Transverse colon (tissue), 3 donors: Measurements from ENCODE around the gene FAT3.

Experiments used
- CTCF ChIP-seq, 5 experiments: fragments of 200-600 bp in 3 of 5; fragments of 450-650 bp in 2 of 5; sonication (generic) in 3 of 5; IDR thresholded peaks; 1 replicate in 2 of 5; 2 replicates in 3 of 5; pipeline ENCODE4 v1.5.1; 2016 to 2017; ENCODE audit warnings: antibody characterized with exemption in 5 of 5, inconsistent platforms in 3 of 5, mild to moderate bottlenecking in 2 of 5, moderate library complexity in 1 of 5
- EP300 ChIP-seq: sonication (generic); formaldehyde crosslinking; IDR thresholded peaks from one replicate; pipeline ENCODE4 v1.6.1; 2017; ENCODE audit warnings: antibody characterized with exemption, low read depth
- POLR2A ChIP-seq: fragments of 450-650 bp; IDR thresholded peaks from one replicate; pipeline ENCODE4 v1.6.1; 2016; ENCODE audit warnings: antibody characterized with exemption, mild to moderate bottlenecking, moderate library complexity

- TF ChIP-seq POLR2A (no peak), CTCF (IDR thresholded peaks at IDR 0.05) (no peak), EP300 (no peak)
These were observed 26.4 kb upstream of the FAT3 start for GRCh38 chr11:92198268-92198667.
